Fibroblast of skin of scalp (primary cell): ENCODE measurements around the gene DCHS2.

ENCODE experiments used
- DNase-seq: peaks from one replicate; pipeline ENCODE4 v3.0.0-alpha.2; 2013

DCHS2 gene

GRCh38 chr4:154186035-154186434 lies 305.6 kb downstream of the DCHS2 start:
- no peak for DNase-seq

GRCh38 chr4:154184238-154184637 lies 307.4 kb downstream of the DCHS2 start:
- DNase-seq, result no peak

- DNase-seq, result no peak
These were observed 308.3 kb downstream of the DCHS2 start for GRCh38 chr4:154183264-154183663.
